NCI-H2196 treated with DMSO at 0.1 percent for 48 hours (cell line): ENCODE data around the gene TIGD7.
A peak's percentile ranks its signal among the peaks of the same experiment; 100 is the strongest.

Experiments
- DNase-seq: peaks from one replicate; lab custom pipeline; 2025; ENCODE audit not compliant: unreplicated experiment; lab: John Stamatoyannopoulos, UW

The TIGD7 gene, protein sequence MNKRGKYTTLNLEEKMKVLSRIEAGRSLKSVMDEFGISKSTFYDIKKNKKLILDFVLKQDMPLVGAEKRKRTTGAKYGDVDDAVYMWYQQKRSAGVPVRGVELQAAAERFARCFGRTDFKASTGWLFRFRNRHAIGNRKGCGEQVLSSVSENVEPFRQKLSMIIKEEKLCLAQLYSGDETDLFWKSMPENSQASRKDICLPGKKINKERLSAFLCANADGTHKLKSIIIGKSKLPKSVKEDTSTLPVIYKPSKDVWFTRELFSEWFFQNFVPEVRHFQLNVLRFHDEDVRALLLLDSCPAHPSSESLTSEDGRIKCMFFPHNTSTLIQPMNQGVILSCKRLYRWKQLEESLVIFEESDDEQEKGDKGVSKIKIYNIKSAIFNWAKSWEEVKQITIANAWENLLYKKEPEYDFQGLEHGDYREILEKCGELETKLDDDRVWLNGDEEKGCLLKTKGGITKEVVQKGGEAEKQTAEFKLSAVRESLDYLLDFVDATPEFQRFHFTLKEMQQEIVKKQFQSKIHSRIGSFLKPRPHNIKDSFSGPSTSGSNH

DNA sequence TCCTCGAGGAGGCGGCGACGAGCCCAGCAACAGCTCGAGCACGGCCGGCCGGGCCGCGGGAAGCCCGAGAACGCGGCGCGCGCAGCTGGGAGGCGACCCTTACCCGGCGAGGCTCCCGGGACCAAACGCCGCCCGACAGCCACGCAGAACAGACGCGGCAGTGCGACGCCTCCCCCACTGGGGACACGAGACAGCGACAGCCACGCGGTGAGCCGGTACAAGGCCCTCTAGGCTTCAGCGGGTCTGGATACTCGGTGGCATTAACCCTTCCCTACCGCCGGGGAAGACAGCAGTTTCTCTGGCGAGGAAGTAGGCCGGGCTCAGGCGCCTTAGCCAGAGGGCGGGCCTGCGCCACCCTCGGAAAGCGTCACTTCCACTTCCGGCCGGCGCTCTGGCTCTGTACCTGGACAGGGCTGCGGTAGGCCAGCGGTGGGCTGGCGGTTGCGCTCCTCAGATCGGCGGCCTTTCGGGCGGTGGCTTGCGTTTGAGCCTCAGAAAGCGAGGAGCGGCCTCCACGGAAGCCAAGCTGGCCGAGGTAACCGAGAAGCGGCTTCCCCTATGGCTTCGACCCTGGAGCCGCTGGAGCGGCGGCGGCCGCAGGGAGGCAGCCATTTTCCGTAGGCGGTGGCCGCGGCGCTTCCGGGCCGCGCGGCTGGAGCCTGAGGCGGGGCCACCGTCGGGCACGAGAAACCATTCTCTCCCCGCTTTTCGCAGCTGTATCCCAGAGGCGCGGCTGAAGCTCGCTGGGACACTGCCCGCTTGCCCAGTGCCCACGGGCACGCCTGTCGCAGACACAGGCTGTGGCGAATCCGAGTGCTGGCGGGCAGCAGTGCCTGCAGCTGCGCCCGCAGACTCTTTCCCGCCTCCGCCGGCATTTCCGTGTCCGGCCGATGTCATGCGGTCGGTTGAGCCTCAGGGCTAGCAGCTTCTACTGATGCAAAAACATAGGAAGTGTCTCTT is at the start of gene TIGD7, which contains the start of gene ZNF75A:
TIGD7 (minus strand) TSS at position 322 of the 960 bp plus-strand sequence. CDS start 4,816 bp downstream, outside the sequence.
ZNF75A (plus strand) TSS at position 389 of the 960 bp plus-strand sequence. CDS start 2,932 bp downstream, outside the sequence.
- DNase-seq: peak; percentile 88

DNA sequence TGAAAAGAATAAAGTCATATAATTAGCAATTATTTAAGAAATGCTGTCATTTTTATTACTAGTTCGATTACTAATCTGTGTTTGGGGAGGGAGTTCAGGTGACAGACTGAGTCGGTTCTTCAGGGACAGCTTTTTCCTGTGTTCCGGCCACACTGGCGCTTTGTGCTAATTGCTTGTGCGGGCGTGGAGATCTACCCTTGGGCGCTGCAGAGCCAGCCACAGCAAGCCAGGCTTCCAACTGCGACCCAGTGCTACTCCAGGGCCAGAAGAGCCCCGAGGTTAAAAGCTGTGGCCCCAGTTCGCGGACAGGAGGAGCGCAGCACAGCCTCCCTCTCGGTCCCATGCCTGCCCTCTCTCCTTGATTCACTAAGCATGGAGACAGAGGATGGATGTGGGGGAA is 43.9 kb upstream of the TIGD7 start:
- no peak for DNase-seq

- DNase-seq: no peak
Observed at GRCh38 chr16:3348547-3349167, 43.4 kb upstream of the TIGD7 start.

GRCh38 chr16:3347586-3347985 is 42.4 kb upstream of the TIGD7 start:
- no peak for DNase-seq

GRCh38 chr16:3346041-3346440 is 40.8 kb upstream of the TIGD7 start:
- DNase-seq: no peak

DNA sequence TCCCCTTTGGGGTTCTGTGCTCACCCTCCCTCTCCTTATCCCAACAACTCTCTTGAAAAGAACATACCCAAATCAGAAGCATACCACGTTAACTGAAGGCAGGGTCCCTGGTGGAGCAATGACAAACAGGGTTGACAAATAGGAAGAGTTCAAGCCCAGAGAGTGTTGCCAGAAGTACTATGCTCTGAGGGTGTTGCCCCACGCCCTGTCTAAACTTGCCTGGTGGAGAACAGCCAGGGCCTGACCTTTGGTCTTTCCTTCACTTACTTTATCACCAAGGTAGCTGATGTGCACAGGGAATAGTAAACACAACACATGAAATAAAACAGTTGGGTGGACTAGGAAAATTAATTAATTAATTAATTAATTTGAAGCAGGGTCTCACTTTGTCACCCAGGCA is 23.4 kb upstream of the TIGD7 start:
- no peak for DNase-seq

DNA sequence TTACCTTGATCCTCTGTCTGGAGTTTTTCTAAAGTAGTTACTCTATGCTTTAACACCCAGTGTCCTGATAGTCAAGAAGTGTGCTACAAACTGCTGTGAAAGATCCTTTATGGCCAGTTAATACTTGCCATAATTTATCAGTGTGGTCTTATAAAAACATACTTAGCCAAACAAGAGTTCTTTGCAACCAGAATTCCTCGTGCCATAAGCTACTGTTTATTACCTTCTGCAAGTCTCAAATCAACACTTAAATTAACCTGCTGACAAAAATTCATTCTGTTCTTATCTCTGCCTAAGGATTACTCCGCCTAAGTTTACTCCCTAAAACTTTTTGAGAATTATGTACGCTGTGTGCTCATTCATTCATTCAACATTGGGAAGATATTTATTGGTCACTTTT is 22.9 kb upstream of the TIGD7 start:
- DNase-seq: no peak

GRCh38 chr16:3327514-3327913 is 22.3 kb upstream of the TIGD7 start:
- no peak for DNase-seq

DNA sequence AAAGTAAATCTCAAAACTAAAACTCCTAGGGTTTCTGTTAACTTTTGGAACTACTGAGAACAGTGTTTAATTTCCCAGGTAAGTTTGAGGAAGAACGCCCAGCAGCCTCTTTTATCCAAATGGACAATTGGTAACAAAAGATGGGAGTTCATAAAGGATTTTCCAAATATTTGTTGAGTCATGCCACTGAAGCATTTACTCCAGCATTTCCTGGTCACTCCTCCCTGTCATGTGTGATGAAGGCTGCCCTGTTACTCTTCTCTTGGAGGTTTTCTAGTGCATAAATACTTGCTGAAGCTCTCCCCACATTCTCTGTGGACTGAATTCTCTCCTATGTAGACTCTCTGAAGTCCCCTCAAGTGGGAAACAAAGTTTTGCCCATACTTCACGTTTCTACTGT is 16.6 kb upstream of the TIGD7 start:
- DNase-seq: no peak

- DNase-seq: no peak
Observed at GRCh38 chr16:3317315-3317999, 12.2 kb upstream of the TIGD7 start.

DNA sequence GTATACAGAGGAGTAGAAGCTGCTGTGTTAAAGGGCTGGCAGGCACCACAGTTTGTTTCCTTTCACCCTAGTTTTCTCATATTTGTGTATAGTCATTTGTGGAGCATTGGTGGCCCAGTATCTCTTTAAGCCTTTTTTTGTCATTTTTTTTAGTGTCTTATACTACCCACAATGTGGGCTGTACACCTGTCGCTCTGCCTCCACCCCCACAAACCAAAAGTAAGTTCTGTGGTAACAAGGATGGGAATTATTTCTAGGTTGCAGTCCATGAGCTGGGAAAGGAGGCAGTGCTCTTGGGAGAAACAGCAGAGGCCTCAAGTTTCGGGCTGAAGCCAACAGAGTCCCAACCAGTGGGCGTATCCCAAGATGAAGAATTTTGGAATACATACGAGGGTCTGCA is 6.3 kb upstream of the TIGD7 start:
- DNase-seq: no peak

GRCh38 chr16:3306078-3306477 is 848 bp upstream of the TIGD7 start:
- no peak for DNase-seq

- no peak for DNase-seq
Observed at GRCh38 chr16:3304370-3304769, 860 bp downstream of the TIGD7 start.

DNA sequence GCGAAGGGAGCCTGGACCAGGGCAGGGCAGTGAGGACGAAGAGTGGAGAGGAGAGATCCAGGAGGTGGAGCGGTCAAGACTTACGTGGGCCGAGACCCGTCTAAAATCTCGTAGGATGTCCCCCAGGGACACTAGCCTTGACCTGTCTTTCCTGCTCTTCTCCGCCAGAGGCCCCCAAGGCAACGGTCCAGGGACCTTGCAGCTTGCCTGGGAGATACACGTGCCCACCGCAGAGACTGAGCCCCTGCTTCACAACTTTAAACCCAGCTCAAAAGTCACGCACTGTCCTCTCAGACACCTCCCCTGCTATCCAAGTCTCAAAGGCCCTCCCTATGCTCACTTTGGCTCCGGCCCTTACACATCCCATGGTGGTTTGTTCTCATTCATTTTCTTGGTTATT is 9.4 kb downstream of the TIGD7 start:
- no peak for DNase-seq

GRCh38 chr16:3295209-3295608 is 10.0 kb downstream of the TIGD7 start:
- no peak for DNase-seq

GRCh38 chr16:3292604-3293003 is 12.6 kb downstream of the TIGD7 start:
- DNase-seq: no peak

DNA sequence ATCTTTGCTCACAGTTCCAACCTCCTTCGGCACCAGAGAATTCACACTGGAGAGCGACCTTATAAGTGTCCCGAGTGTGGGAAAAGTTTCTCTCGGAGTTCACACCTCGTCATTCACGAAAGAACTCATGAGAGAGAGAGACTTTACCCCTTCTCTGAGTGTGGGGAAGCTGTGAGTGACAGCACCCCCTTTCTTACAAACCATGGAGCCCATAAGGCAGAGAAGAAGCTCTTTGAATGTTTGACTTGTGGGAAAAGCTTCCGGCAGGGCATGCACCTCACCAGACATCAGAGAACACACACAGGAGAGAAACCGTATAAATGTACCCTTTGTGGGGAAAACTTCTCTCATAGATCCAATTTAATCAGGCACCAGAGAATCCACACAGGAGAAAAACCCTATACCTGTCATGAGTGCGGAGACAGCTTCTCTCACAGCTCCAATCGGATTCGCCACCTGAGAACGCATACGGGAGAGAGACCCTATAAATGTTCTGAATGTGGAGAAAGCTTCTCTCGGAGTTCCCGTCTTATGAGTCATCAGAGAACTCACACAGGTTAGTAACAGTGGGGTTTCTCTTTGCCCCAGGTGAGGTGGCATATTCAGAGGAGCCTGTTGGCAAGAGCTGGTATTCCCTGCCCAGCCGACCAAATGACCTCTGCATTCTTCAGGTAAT is 15.1 kb downstream of the TIGD7 start:
- no peak for DNase-seq

GRCh38 chr16:3285131-3285530 is 20.1 kb downstream of the TIGD7 start:
- no peak for DNase-seq

GRCh38 chr16:3283543-3284447 is 21.4 kb downstream of the TIGD7 start:
- no peak for DNase-seq
